ENCODE measurements around the gene MYLK3. TPM values are rescaled to one million over a fixed set of nuclear protein-coding genes. Genes with fewer than 3 reads are reported as not detected.

The MYLK3 gene
- total and polyA plus RNA-seq, 2 of the 4 experiments (the other 2 are of a cell fraction): under 0.01 to 0.03 TPM

- Histone ChIP-seq H3K23ac (ENCODE audit: low read depth, low read length) (no peak overlapping the region), H3K9me1 (ENCODE audit: insufficient read depth, low read length) (peaks cover 3% of the 10 kb centered on the region; the same call in 1 of the 2 replicates), H2AFZ (replicated peaks; ENCODE audit: low read length, poor library complexity) (no peak overlapping the region), H3K4me1 (ENCODE audit: control insufficient read depth, insufficient read depth, low read length) (peaks cover 4% of the 10 kb centered on the region; the same call in 1 of the 2 replicates), H3K9me3 (ENCODE audit: control insufficient read depth, insufficient read depth, low read length) (no peaks in the 10 kb centered on the region), H2BK20ac (ENCODE audit: low read depth, low read length) (no peak overlapping the region), H3K36me3 (ENCODE audit: control insufficient read depth, insufficient read depth, low read length) (no peaks in the 10 kb centered on the region), H2BK5ac (ENCODE audit: low read depth, low read length, poor library complexity, severe bottlenecking) (no peak overlapping the region), H4K5ac (ENCODE audit: low read depth, low read length) (no peak overlapping the region), H3K4me3 (ENCODE audit: insufficient read depth, low read depth, low read length) (no peak overlapping the region), H2AK9ac (replicated peaks; ENCODE audit: low read depth, low read length, poor library complexity) (no peak overlapping the region), H4K91ac (ENCODE audit: insufficient read depth, low read depth, low read length) (no peak overlapping the region), H3K9ac (ENCODE audit: low read depth, low read length) (no peak overlapping the region), H2BK120ac (ENCODE audit: low read depth, low read length) (no peak overlapping the region), H3K27ac (ENCODE audit: insufficient read depth, low read length) (no peak overlapping the region), H2AK5ac (ENCODE audit: low read depth, low read length) (no peak overlapping the region), H3K4me2 (ENCODE audit: low read depth, low read length) (no peak overlapping the region), H3K4ac (ENCODE audit: low read depth, low read length) (no peak overlapping the region), H2BK15ac (ENCODE audit: low read depth, low read length) (no peak overlapping the region), H4K8ac (ENCODE audit: low read depth in 2 of 2, low read length in 2 of 2) (no peak overlapping the region), H3K79me1 (ENCODE audit: low read depth in 1 of 2, low read length in 2 of 2) (no peaks in the 10 kb centered on the region; a peak in 2 of 4 replicates), H3K18ac (ENCODE audit: low read depth, low read length) (no peak overlapping the region), H3K27me3 (ENCODE audit: control insufficient read depth, insufficient read depth, low read length) (no peaks in the 10 kb centered on the region), H4K20me1 (ENCODE audit: insufficient read depth, low read length) (no peaks in the 10 kb centered on the region), H3K56ac (ENCODE audit: extremely low read depth, insufficient read depth, low read length) (no peak overlapping the region), H3K14ac (replicated peaks; ENCODE audit: low read depth, low read length) (no peak overlapping the region)
- DNase-seq (no peak), ATAC-seq (ENCODE audit: low read depth) (no peak)
- no peak for TF ChIP-seq CHD1 (IDR thresholded peaks at IDR 0.05; ENCODE audit: low read depth, low read length)
- ChIA-PET POLR2A (ENCODE audit: unreplicated experiment) (no interaction called here), CTCF (no interaction called here)
- no CpG with 5 or more reads among the region's 4 CpGs for WGBS, 2 experiments (ENCODE audit: extremely low coverage in 2 of 2, insufficient read length in 1 of 2)
- intact Hi-C loops (cut with micrococcal nuclease) (no loop called here), in situ Hi-C loops (cut with MboI; ENCODE audit: low sequenced_read_pairs) (no loop called here), dilution Hi-C loops (cut with HindIII; ENCODE audit: low sequenced_read_pairs, unreplicated experiment) (no loop called here)
- BruUV-seq (replicated peaks): no TSS peak
Measured at GRCh38 chr16:46783800-46784199, 35.7 kb upstream of the MYLK3 start.
